ENCODE results near the gene RAD51B. TPM values are rescaled to one million over a fixed set of nuclear protein-coding genes. Genes with fewer than 3 reads are reported as not detected.

RAD51B gene
- total RNA-seq, 1 experiment from 2014 or later = 29.9 TPM

GRCh38 chr14:68574461-68574860 is 754.9 kb downstream of the RAD51B start:
- Histone ChIP-seq H3K27ac (peak overlapping the region; percentile 93), H3F3A (ENCODE audit: insufficient read depth, low read depth) (peaks cover 42% of the 10 kb centered on the region), H3K9me2 (ENCODE audit: insufficient read depth) (no peaks in the 10 kb centered on the region), H3K27me3 (ENCODE audit: insufficient read depth, low read depth) (no peaks in the 10 kb centered on the region), H3K36me3 (ENCODE audit: low read depth) (no peaks in the 10 kb centered on the region), H3K9me3 (ENCODE audit: insufficient read depth, low read depth) (peaks cover 3% of the 10 kb centered on the region; the same call in 1 of the 2 replicates), H3K79me2 (ENCODE audit: low read depth) (no peaks in the 10 kb centered on the region), H3K4me2 (0 out of 2 replicates have a peak overlapping the region, but pooled peaks have one; percentile 1), H3K4me3 (no peak overlapping the region), H2AFZ (no peak overlapping the region), H3K4me1 (replicated peaks; ENCODE audit: insufficient read depth) (peaks cover 66% of the 10 kb centered on the region), H4K20me1 (ENCODE audit: insufficient read depth) (no peaks in the 10 kb centered on the region)
- TF ChIP-seq, protein P1, sequence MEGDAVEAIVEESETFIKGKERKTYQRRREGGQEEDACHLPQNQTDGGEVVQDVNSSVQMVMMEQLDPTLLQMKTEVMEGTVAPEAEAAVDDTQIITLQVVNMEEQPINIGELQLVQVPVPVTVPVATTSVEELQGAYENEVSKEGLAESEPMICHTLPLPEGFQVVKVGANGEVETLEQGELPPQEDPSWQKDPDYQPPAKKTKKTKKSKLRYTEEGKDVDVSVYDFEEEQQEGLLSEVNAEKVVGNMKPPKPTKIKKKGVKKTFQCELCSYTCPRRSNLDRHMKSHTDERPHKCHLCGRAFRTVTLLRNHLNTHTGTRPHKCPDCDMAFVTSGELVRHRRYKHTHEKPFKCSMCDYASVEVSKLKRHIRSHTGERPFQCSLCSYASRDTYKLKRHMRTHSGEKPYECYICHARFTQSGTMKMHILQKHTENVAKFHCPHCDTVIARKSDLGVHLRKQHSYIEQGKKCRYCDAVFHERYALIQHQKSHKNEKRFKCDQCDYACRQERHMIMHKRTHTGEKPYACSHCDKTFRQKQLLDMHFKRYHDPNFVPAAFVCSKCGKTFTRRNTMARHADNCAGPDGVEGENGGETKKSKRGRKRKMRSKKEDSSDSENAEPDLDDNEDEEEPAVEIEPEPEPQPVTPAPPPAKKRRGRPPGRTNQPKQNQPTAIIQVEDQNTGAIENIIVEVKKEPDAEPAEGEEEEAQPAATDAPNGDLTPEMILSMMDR (conservative IDR thresholded peaks at IDR 0.05) = no peak
- BruUV-seq (replicated peaks) = no TSS peak
- CTCF ChIA-PET = interaction anchor here (1.3 kb wide), 1 partner anchor 9 kb away, joined by 9 read pairs; no protein-coding TSS in a partner anchor
- POLR2A ChIA-PET (ENCODE audit: unreplicated experiment) = interaction anchor here (0.6 kb wide), 1 partner anchor 41 kb away, joined by 6 read pairs; no protein-coding TSS in a partner anchor
- intact Hi-C loops (cut with micrococcal nuclease; ENCODE audit: unreplicated experiment) = loop anchor here (10.0 kb wide), 1 partner anchor 530 kb away; no protein-coding TSS in a partner anchor
- no peak for DNase-seq

GRCh38 chr14:68574906-68575305 is 755.3 kb downstream of the RAD51B start:
- BruUV-seq (replicated peaks) = no TSS peak
- CTCF ChIA-PET = interaction anchor here (0.8 to 2.3 kb wide), 3 partner anchors 9 to 324 kb away, joined by 5 to 9 read pairs (median 8); no protein-coding TSS in a partner anchor
- POLR2A ChIA-PET (ENCODE audit: unreplicated experiment) = interaction anchor here (0.6 kb wide), 1 partner anchor 42 kb away, joined by 6 read pairs; no protein-coding TSS in a partner anchor

DNA sequence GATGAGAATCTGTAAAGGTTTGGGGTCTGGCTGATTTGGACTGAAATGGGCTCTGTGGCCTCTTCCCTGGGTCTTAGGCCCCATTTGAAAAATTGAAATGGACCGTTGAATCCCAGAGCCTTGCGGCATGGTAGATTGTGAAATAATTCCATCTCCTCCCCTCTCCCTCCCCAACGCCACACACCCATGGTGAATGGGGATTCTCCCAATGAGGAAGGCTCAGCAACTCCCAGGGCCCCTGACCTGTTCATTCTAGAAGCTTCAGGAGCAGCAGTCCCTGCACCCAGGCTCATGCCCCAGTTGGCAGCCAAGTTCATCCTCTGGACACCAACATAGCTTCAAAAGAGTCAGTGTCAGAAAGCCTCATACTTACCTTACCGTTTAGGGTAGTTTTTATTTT is 755.8 kb downstream of the RAD51B start:
- Histone ChIP-seq H3K9me2 (ENCODE audit: insufficient read depth) (no peaks in the 10 kb centered on the region), H3K4me1 (replicated peaks; ENCODE audit: insufficient read depth) (peaks cover 56% of the 10 kb centered on the region), H3K27me3 (ENCODE audit: insufficient read depth, low read depth) (no peaks in the 10 kb centered on the region), H4K20me1 (ENCODE audit: insufficient read depth) (no peaks in the 10 kb centered on the region), H3K4me3 (no peak overlapping the region), H3K36me3 (ENCODE audit: low read depth) (no peaks in the 10 kb centered on the region), H3K9me3 (ENCODE audit: insufficient read depth, low read depth) (peaks cover 3% of the 10 kb centered on the region; the same call in 1 of the 2 replicates), H3K27ac (peak overlapping the region; percentile 93), H3K79me2 (ENCODE audit: low read depth) (no peaks in the 10 kb centered on the region), H2AFZ (no peak overlapping the region), H3K4me2 (peak overlapping the region; percentile 57), H3F3A (ENCODE audit: insufficient read depth, low read depth) (peaks cover 42% of the 10 kb centered on the region)
- POLR2A ChIA-PET (ENCODE audit: unreplicated experiment) = no interaction called here
- CTCF ChIA-PET = interaction anchor here (0.8 to 2.3 kb wide), 3 partner anchors 9 to 325 kb away, joined by 5 to 9 read pairs (median 8); no protein-coding TSS in a partner anchor
- no TSS peak for BruUV-seq (replicated peaks)
- no peak for DNase-seq
- TF ChIP-seq EZH2 (IDR thresholded peaks at IDR 0.05; ENCODE audit: low read depth) = no peak
- TF ChIP-seq, protein P1 (conservative IDR thresholded peaks at IDR 0.05) = no peak
- intact Hi-C loops (cut with micrococcal nuclease; ENCODE audit: unreplicated experiment) = loop anchor here (10.0 kb wide), 1 partner anchor 529 kb away; no protein-coding TSS in a partner anchor

More at GRCh38 chr14:68574906-68575305, 755.3 kb downstream of the RAD51B start:
- TF ChIP-seq, protein P1 (conservative IDR thresholded peaks at IDR 0.05) = no peak
- no peak for TF ChIP-seq EZH2 (IDR thresholded peaks at IDR 0.05; ENCODE audit: low read depth)
- Histone ChIP-seq H3K36me3 (ENCODE audit: low read depth) (no peaks in the 10 kb centered on the region), H3K27ac (peak overlapping the region; percentile 93), H3K4me3 (no peak overlapping the region), H4K20me1 (ENCODE audit: insufficient read depth) (no peaks in the 10 kb centered on the region), H3K79me2 (ENCODE audit: low read depth) (no peaks in the 10 kb centered on the region), H3K4me2 (peak overlapping the region; percentile 1; the same call in 1 of the 2 replicates), H3F3A (ENCODE audit: insufficient read depth, low read depth) (peaks cover 42% of the 10 kb centered on the region), H3K27me3 (ENCODE audit: insufficient read depth, low read depth) (no peaks in the 10 kb centered on the region), H2AFZ (no peak overlapping the region), H3K9me2 (ENCODE audit: insufficient read depth) (no peaks in the 10 kb centered on the region), H3K9me3 (ENCODE audit: insufficient read depth, low read depth) (peaks cover 3% of the 10 kb centered on the region; the same call in 1 of the 2 replicates), H3K4me1 (replicated peaks; ENCODE audit: insufficient read depth) (peaks cover 61% of the 10 kb centered on the region)
- no peak for DNase-seq
- intact Hi-C loops (cut with micrococcal nuclease; ENCODE audit: unreplicated experiment) = loop anchor here (10.0 kb wide), 1 partner anchor 530 kb away; no protein-coding TSS in a partner anchor
